Measurements from ENCODE around the gene CFAP47. TPM values are rescaled to one million over a fixed set of nuclear protein-coding genes. Genes with fewer than 3 reads are reported as not detected.

The CFAP47 gene

DNA sequence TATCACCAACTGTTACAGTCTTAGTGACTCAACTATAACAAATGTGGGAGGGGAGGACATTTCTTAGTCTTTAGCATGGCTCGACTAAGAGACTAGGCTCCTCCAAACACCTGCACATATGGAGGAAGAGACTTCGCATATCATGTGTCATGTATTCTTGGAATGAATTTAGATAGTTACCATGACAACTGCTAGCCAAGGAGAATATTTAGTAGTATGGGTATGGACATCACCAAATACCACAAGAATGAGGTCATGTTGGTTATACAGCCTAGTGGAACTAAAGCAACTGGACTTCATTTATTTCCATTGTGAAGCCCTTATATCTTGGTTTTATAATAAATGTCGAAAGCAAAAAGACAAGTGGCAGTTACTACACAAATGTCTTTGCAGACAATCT is 512.3 kb downstream of the CFAP47 start:
- Histone ChIP-seq H2BK5ac (ENCODE audit: low read length) (no peak overlapping the region), H2BK15ac (ENCODE audit: low read length) (no peak overlapping the region), H4K8ac (ENCODE audit: low read depth, low read length) (no peak overlapping the region), H3K9ac (ENCODE audit: low read depth, low read length, poor library complexity) (no peak overlapping the region), H3K9me3 (replicated peaks in 1 of 2; ENCODE audit: control insufficient read depth in 2 of 2, insufficient read depth in 1 of 2, low read depth in 1 of 2, low read length in 2 of 2) (no peaks in the 10 kb centered on the region), H3K79me1 (ENCODE audit: low read depth, low read length) (no peaks in the 10 kb centered on the region), H2BK120ac (ENCODE audit: low read depth, low read length) (no peak overlapping the region), H3K4ac (ENCODE audit: low read length) (no peak overlapping the region), H3K23ac (ENCODE audit: low read depth, low read length, poor library complexity) (no peak overlapping the region), H3K14ac (ENCODE audit: low read length) (no peak overlapping the region), H3K27me3 (ENCODE audit: control insufficient read depth in 3 of 3, insufficient read depth in 3 of 3, low read depth in 1 of 3, low read length in 3 of 3) (no peaks in the 10 kb centered on the region), H3K4me1 (ENCODE audit: control insufficient read depth in 2 of 2, insufficient read depth in 1 of 2, low read depth in 1 of 2, low read length in 2 of 2) (no peaks in the 10 kb centered on the region), H2BK12ac (ENCODE audit: low read length) (no peak overlapping the region), H3K18ac (ENCODE audit: low read length) (no peak overlapping the region), H2AK5ac (ENCODE audit: low read depth, low read length) (no peak overlapping the region), H4K91ac (ENCODE audit: low read depth, low read length, poor library complexity) (no peak overlapping the region), H2AFZ (ENCODE audit: low read length) (no peak overlapping the region), H3K4me3 (ENCODE audit: low read length in 2 of 2) (no peak overlapping the region), H3K27ac (replicated peaks; ENCODE audit: low read length) (no peak overlapping the region), H3K4me2 (ENCODE audit: insufficient read depth, low read length, poor library complexity, severe bottlenecking) (no peak overlapping the region), H3K36me3 (replicated peaks in 1 of 2; ENCODE audit: control insufficient read depth in 2 of 2, insufficient read depth in 2 of 2, low read length in 2 of 2) (no peaks in the 10 kb centered on the region)
- no CpG with 5 or more reads among the region's 3 CpGs for WGBS, 2 donors (ENCODE audit: extremely low coverage in 2 of 2, insufficient read length in 2 of 2, insufficient replicate concordance in 1 of 2)
- DNase-seq (ENCODE audit: low spot score), result no peak

DNA sequence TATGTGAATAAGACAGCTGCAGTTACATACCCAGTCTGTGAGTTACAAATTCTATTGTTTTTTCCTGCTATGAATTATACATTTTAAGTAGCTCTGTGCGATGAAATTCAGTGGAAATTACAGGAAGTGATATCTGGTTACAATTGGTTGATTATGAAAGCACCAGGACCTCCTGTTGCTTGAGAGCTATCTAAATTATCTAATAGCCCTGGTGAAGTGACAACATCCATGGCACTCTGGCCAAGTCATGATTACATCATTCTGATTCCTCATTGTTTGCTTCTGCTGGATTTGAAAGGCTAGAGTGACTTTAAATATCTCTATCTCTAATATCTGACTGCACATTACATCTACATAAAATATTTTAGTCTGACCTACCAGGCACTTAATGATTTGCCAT is 515.0 kb downstream of the CFAP47 start:
- Histone ChIP-seq H2BK5ac (ENCODE audit: low read length) (no peak overlapping the region), H4K8ac (ENCODE audit: low read depth, low read length) (no peak overlapping the region), H3K27ac (replicated peaks; ENCODE audit: low read length) (no peak overlapping the region), H3K23ac (ENCODE audit: low read depth, low read length, poor library complexity) (no peak overlapping the region), H3K27me3 (ENCODE audit: control insufficient read depth in 3 of 3, insufficient read depth in 3 of 3, low read depth in 1 of 3, low read length in 3 of 3) (no peaks in the 10 kb centered on the region), H3K79me1 (ENCODE audit: low read depth, low read length) (no peaks in the 10 kb centered on the region), H2AFZ (ENCODE audit: low read length) (no peak overlapping the region), H2BK15ac (ENCODE audit: low read length) (no peak overlapping the region), H3K4me3 (ENCODE audit: low read length in 2 of 2) (no peak overlapping the region), H3K9me3 (replicated peaks in 1 of 2; ENCODE audit: control insufficient read depth in 2 of 2, insufficient read depth in 1 of 2, low read depth in 1 of 2, low read length in 2 of 2) (no peaks in the 10 kb centered on the region), H3K14ac (ENCODE audit: low read length) (no peak overlapping the region), H3K4ac (ENCODE audit: low read length) (no peak overlapping the region), H2AK5ac (ENCODE audit: low read depth, low read length) (no peak overlapping the region), H3K4me2 (ENCODE audit: insufficient read depth, low read length, poor library complexity, severe bottlenecking) (no peak overlapping the region), H3K18ac (ENCODE audit: low read length) (no peak overlapping the region), H3K36me3 (replicated peaks in 1 of 2; ENCODE audit: control insufficient read depth in 2 of 2, insufficient read depth in 2 of 2, low read length in 2 of 2) (no peaks in the 10 kb centered on the region), H4K91ac (ENCODE audit: low read depth, low read length, poor library complexity) (no peak overlapping the region), H3K4me1 (ENCODE audit: control insufficient read depth in 2 of 2, insufficient read depth in 1 of 2, low read depth in 1 of 2, low read length in 2 of 2) (no peaks in the 10 kb centered on the region), H2BK12ac (ENCODE audit: low read length) (no peak overlapping the region), H3K9ac (ENCODE audit: low read depth, low read length, poor library complexity) (no peak overlapping the region), H2BK120ac (ENCODE audit: low read depth, low read length) (no peak overlapping the region)
- whole genome bisulfite sequencing, 2 donors (ENCODE audit: extremely low coverage in 2 of 2, insufficient read length in 2 of 2, insufficient replicate concordance in 1 of 2), result no CpG with 5 or more reads among the region's 1 CpG
- no peak for DNase-seq (ENCODE audit: low spot score)

Small RNA genes within 50 kb of the gene (small RNA-seq; reads per million reads assigned to genes)
- gene RNU6-641P (ENCODE audit: insufficient read depth), result not detected
